HG03066 (cell line): Measurements from ENCODE around the gene SORT1.

Experiments
- ATAC-seq: cut with Tn5 transposase; IDR thresholded peaks from one replicate; pipeline ENCODE4 v1.9.1; 2021; ENCODE audit warnings: low read depth; ENCODE audit not compliant: unreplicated experiment

SORT1 gene

DNA sequence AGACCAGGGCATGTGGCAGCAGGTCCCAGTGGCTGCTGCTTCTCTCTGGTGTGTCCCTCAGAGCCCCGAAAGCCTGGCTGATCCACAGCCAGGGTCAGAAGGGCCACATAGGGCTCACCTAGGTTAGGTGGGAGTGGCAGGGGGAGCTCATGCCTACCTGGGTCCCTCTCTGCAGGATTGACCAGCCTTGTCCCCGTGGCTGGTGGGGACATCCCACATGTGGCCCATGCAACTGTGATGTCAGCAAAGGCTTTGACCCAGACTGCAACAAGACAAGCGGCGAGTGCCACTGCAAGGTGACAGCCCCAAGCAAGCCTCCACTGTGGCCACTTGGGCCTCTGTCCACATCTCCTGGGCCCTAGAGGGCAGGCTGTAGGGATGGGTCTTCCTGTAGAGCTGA, 132.7 kb downstream of the SORT1 start:
- ATAC-seq, result no peak

DNA sequence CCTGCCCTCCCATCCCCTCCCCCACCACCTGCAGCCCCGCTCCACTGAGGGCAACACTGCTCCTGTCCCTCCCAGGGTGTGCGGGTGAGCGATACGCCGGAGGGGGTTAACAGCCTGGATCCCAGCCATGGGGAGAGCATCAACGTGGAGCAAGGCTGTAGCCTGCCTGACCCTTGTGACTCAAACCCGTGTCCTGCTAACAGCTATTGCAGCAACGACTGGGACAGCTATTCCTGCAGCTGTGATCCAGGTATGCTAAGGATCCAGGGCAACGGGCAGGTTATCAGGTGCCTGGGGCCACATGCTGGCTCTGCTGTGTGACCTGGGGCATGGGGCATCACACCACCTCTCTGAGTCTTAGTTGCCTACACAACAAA, 133.4 kb downstream of the SORT1 start:
- ATAC-seq, result no peak

DNA sequence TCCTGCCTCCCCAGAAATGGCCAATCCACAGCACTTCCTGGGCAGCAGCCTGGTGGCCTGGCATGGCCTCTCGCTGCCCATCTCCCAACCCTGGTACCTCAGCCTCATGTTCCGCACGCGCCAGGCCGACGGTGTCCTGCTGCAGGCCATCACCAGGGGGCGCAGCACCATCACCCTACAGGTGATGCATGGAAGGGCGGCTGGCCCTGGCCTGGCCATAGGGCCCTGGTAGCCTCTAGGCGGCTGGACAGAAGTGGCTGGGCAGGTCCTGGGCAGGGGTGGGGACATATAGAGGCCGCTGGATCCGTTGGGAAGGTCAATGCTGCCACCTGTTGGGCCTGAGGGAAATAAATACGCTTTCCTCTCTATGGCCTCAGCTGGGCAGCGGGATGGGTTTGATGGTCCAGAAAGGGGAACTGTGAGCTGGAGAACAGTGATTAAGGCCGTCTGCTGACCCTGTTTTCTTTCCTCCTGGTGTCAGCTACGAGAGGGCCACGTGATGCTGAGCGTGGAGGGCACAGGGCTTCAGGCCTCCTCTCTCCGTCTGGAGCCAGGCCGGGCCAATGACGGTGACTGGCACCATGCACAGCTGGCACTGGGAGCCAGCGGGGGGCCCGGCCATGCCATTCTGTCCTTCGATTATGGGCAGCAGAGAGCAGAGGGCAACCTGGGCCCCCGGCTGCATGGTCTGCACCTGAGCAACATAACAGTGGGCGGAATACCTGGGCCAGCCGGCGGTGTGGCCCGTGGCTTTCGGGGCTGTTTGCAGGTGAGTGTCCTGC, 133.9 kb downstream of the SORT1 start:
- peak; percentile 55 for ATAC-seq

DNA sequence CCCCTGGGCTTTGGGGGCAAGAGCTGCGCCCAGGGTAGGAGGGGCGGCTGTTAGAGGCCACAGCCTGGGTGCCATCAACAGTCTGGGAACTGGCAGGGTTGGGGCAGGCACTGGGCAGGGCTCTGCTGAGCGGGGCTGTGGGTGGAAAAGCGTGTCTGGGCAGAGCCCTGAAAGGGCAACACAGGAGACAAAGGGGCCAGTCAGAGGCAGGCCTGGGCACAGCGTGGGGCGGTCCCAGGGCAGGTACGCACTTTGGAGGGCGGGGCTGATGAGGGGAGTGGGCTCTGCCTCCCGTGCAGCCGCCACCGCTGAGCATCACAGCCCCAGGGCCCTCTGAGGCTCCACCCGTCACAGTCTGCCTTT, 134.5 kb downstream of the SORT1 start:
- ATAC-seq, result no peak

DNA sequence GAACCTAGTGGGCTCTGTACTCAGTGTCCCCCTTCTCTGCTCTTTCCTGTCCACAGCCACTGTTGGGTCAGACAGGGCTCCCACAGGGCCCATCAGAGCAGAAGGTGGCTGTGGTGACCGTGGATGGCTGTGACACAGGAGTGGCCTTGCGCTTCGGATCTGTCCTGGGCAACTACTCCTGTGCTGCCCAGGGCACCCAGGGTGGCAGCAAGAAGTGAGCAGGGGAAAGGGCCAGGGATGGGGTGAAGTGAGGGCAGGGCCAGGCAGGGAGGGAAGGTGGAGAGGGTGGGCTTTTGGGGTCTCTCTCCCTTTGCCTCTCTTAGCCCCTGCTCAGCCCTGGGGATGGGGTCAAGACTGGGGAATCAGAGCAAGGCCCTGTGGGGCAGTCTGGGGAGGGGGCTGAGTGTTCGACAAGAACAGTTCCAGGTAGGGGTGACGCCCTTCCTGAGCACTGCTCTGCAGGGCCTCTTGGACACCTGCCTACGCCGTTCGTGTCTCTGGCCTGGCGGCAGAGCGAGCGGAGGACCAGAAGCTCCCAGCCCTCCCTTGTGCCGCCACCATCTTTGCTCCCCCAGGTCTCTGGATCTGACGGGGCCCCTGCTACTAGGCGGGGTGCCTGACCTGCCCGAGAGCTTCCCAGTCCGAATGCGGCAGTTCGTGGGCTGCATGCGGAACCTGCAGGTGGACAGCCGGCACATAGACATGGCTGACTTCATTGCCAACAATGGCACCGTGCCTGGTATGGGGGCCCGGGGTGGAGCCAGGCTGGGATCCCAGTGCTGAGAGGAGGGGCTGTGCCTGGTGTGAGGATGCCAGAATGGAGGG, 135.3 kb downstream of the SORT1 start:
- ATAC-seq, result no peak

DNA sequence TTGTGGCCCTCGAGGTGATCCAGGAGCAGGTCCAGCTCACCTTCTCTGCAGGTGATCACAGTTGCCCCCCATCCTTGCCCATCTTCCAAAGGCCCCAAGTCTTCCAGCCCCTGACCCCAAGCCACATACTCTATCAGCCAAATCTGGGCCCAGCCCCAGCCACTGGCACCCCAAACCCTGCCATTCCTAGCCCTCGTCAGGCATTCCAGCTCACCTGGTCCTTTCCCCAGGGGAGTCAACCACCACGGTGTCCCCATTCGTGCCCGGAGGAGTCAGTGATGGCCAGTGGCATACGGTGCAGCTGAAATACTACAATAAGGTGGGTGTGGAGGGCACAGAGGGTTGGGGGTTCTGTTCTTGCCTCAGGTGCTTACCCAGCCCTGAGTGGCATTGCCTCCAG, 136.1 kb downstream of the SORT1 start:
- ATAC-seq, result no peak

DNA sequence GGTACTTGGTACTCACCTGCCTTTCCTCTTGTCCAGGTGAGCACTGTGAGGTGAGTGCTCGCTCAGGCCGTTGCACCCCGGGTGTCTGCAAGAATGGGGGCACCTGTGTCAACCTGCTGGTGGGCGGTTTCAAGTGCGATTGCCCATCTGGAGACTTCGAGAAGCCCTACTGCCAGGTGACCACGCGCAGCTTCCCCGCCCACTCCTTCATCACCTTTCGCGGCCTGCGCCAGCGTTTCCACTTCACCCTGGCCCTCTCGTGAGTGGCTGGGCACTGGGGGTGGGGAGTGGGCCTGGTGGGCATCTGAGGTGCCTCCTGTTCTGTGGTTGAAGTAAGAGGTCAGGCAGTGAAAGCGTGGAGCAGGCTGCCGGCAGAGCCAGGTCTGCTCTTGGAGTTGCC, 136.7 kb downstream of the SORT1 start:
- no peak for ATAC-seq

DNA sequence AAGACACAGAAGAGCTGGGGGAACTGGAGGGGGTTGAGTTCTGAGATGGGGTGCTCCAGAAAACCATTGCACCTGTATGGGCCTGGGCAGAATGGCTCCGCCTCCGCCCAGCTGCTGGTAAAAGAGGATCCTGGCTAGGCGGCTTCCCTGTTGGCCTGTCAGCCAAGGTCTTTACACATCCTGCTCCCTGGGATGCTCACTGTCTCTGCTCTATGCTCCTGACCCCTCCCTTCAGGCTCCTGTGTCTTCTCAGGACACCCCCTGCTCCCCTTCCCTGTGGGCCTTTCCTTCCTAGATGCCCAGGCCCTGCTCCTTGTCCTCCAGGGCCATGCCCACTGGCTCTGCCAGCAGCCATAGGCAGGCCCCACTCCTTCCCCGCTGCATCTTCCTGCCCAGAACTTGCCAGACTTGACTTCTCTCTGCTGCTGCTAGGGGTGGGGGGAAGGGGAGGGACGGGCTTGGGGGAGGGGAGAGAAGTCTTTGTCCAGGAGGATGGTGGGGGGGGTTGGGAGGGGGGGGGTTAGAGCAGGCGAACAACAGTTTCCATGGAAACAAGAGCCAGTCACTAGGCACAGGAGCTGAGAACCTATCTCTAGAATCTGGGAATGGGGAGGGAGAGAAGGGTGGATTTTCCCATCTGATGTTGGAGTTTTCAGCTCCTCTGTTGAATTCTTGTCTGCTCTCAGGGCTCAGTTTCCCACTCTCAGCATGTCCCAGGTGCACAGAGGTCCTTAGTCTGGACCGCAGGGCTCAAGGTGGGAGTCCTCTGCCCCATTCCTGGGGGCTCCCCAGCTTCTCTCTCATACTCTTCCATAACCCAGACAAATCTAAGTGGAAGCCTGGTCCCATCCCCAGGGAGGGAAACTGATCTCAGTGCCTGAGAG, 137.8 kb downstream of the SORT1 start:
- no peak for ATAC-seq
